NCI-H2227 (cell line): ENCODE data around the gene PAX5.

Experiments
- DNase-seq: peaks from one replicate; lab custom pipeline; 2025; ENCODE audit not compliant: unreplicated experiment; lab: John Stamatoyannopoulos, UW

The PAX5 gene

GRCh38 chr9:37025823-37026112, 8.3 kb downstream of the PAX5 start:
- DNase-seq, result no peak

GRCh38 chr9:37025071-37025822, 8.8 kb downstream of the PAX5 start:
- peak; percentile 7 for DNase-seq

GRCh38 chr9:37017546-37017945, 16.5 kb downstream of the PAX5 start:
- DNase-seq, result no peak

GRCh38 chr9:37011530-37011929, 22.5 kb downstream of the PAX5 start:
- no peak for DNase-seq

DNA sequence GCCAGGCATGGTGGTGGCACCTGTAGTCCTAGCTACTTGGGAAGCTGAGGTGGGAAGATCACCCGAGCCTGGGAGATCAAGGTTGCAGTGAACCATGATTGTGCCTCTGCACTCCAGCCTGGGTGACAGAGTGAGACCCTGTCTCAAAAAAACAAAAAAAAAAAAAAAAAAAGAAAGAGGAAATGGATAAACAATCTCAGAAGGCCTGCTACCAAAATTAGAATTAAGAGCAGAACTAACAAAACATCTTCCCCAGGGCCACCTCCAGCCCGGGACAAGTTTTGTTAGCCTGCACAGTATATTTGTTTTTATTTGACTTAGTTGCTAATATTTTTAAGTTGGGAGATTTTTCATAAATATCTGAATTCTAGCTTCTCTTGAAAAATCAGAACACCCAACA, 23.1 kb downstream of the PAX5 start:
- no peak for DNase-seq

DNA sequence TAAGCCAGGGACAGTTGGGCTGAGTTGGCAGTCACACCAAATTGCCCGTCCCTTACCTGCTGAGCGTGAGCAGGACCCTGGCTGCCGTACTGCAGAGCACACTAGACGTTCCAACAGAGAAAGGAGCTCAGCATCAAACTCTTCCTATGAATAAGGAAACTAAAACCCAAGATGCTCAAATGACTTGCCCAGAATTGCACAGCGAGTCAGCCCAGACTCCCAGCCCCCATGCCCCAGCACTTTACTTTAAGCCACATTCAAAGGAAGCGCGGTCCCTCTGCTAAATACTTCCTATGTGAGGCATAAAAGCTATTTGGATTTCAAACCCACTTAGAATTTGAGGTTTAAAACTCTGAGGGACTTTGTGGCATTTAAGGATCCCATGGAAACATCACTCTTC, 23.9 kb downstream of the PAX5 start:
- DNase-seq, result no peak

- DNase-seq, result no peak
Observed at GRCh38 chr9:37007295-37007694, 26.8 kb downstream of the PAX5 start.

GRCh38 chr9:37005517-37006140, 28.4 kb downstream of the PAX5 start:
- no peak for DNase-seq

- no peak for DNase-seq
Observed at GRCh38 chr9:37004424-37004935, 29.6 kb downstream of the PAX5 start.

DNA sequence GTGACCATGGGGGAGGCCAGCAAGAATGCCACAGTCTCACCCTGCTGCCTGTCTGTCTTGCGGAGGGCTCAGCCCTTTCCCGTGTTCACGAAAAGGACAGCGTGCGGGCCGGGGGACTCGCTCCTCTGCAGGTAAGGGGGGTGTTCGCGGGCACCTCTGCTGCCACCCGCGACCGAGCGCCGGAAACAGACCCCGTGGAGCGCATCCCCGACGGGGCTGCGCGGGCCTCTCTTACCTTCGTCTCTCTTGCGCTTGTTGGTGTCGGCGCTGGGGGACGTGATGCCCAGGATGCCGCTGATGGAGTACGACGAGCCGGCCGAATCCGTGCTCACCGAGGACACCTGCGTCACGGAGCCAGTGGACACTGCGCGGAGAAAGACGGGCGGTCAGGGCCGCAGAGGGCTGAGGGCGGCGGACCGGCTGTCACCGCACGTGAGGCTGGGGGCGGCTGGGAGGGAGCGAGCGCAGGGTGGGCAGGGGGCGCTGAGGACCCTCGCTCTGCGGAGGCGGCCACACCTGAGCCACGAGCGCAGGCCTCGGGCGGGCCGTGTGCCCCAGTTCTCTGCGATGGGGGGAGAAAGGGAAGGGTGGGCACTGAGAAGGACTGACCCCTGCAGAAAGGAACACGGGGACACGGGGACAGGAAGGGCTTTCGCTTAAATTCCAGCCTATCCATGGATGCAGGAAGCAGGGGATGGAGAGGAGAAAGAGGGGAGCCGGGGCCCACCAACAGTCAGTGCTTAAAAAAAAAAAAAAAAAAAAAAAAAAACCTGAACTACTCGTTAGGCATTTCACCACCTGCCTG, 31.5 kb downstream of the PAX5 start:
- DNase-seq, result no peak

DNA sequence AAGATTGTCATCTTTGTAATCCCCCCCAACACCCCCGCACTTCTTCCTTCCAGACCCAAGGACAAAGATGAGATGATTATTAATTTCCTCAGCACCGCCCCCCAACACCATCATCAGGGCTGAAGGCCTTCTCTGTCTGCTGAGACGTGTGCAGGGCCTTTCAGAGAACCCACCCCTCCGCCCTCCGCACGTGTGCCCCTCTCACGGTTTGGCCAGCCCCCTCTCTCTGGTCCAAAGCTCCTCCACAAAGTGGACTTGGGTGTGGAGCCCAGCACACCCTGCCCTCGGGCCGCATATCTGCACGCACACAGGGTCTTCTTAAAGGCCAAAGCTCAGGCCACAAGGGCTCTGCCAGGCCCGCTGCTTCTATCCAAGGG, 32.0 kb downstream of the PAX5 start:
- DNase-seq, result no peak

DNA sequence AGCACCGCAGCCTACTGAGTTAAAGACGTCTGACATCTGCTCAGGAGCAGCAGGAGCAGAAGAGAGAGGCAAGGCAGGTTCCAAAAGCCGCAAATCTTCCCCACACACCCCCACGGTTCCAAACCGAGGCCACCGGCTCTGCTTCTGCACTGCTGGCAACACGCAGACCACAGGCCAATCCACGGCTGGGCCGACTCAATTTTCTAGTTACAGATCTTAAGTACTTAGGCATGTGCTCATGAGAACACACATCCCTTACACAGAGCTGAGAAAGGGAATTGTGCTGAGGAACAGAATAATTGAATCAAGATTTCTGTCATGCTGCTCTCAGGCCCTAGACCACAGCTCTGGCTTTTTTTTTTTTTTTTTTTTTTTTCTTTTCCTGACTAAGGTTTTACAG, 32.6 kb downstream of the PAX5 start:
- no peak for DNase-seq

DNA sequence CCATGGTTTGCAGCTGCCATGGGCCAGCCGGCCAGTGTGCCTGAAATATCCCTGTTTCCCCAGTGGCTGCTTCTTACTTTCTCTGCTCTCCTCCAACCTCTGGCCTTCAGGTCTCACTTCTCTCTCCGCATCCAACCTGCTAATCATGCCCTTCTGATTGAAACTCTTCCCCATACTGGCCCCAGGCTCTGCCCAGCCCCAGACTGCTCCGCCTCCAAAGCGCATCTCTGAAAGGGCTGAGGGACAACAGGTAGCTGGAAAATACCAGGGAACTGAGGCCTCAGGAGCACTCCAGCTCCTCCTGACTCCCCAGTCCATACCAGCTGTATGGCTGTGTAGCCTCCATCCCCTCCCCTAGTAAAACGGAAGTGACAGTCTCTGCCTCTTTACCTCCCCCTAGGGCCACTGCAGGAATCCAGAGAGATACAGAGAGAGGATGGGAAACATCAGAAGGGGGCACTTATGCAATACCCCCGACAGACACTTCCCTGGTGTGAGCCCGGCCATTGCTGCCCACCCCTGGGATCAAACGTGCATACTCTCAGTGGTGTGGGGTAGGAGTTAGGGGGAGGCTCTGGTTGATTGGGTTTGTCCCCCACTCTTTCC, 34.2 kb downstream of the PAX5 start:
- no peak for DNase-seq

- no peak for DNase-seq
Observed at GRCh38 chr9:36997414-36997813, 36.7 kb downstream of the PAX5 start.

- DNase-seq, result no peak
Observed at GRCh38 chr9:36996706-36997086, 37.4 kb downstream of the PAX5 start.

DNA sequence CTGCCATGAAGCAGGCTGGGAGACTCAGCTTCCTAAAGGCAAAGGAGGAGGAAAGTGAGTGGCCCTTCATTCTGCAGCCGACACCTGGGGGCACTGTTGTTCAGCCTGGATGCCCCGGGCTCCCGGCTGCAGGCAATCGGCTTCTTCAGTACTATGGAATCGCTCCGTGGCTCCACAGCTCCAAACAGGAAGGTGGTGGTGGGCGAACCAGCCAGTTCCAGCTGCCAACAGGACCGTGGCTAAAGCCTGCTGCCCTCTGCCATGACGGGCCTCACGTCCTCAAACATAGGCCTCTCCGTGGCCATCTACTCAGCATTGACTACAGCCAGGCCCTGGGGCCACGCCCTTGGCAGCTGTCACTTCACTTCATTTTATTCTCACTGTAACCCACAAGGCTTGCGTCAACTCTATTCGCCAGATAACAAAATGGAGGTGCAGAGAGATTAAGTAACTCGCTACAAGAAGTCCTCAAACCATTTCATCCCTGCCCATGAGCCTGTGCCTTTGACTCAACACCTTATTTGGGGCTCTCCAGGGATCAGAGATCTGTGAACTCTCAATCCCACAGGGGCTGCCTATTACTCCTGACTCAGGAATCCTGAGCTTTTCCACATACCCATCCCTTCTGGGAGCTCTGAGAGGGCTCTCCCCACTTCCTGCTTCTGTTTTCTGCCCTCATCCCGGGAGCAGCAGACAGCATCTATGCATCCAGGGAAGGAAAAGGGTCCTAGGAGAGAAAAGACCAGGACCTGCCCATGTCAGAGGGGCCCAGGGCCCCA, 38.0 kb downstream of the PAX5 start:
- peak; percentile 53 for DNase-seq

DNA sequence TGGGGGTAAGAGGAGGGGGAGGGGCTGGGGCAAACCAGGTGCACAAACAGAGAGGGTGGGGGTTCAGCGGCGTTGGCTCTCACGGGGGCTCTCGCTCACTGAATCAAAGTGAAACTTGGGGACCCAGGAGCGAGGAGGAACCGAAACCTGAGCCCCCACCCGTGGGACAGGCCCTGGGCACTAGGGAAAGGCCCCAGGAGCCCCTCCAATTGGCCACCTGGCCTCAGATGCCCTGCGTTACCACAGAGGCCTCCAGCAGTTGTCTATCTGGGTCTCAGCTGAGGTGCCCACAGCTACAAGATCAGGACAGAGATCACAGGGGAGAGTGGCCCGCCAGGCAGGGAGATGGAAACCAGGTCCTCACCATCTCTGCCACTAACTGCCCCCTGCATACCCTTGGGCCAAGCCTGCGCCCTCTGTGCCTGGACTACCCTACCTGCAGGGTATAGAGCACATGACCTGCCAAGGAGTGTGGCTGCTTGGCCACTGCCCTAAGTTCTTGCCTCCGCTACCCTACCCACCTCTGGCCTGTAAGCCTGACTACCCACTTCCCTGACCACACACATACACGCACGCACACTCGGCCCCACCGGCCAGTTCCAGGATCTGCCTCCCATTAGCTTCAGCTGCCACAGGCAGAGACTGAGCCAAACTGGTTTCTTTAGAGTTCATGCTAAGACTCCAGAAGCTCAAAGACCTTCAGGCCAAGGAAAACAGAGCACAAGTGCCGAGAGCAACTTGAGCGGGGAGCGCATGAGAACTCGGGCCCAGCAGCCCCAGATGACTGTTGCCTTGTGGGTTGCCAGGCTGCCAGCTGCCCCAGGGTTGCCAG, 39.9 kb downstream of the PAX5 start:
- no peak for DNase-seq

- no peak for DNase-seq
Observed at GRCh38 chr9:36992501-36993316, 41.4 kb downstream of the PAX5 start.

DNA sequence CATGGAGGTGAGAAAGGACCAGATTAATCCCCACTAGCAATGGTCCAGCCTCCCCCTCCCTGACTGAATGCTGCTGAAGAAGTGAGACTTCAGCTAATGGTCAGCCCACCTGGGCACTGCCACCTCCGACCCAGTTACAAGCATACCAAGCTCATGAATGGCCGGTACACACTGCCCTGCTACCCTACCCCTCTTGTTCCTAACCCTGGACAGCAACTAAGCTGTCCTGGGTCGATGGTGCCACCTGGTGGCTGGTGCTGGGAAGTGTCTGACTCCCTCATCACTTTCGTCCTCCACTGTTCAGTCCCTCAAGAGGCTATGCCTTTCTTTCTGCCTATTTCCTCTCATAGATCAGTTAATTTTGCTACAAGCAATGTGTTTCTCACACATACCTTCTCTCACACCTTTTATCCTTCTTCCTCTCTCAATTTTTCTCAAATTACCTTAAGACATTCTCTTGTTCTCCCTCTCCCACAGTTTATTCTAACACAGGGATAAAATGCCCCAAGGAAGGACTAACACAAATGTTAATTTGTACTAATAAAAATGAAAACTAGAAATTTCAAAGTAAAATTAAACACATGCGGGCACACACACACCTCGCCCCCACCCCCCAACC, 42.4 kb downstream of the PAX5 start:
- DNase-seq, result peak; percentile 7
